Measurements from ENCODE around the gene GALC. TPM values are rescaled to one million over a fixed set of nuclear protein-coding genes. Genes with fewer than 3 reads are reported as not detected.

GALC gene
- polyA plus RNA-seq, 1 donor from 2014 or later: 42.6 TPM

DNA sequence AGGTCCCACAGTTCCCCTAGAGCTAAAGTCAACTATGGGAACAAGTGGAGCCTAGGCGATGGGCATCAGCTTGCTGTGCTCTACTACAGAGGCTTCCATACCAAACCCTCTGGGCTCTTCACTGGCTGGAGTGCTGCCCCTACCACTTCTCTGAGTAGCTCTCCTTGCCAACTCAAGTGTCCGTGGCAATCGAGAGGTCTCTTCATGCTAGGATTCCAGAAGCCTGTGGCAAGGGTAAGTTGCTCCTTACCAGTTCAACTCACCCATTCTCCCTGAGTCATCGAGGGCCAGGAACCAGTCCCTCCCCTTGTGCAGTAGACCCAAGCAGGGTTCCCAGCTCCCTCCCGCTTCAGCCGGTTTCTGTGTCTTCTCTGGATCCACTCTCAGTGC, 76.1 kb downstream of the GALC start:
- Histone ChIP-seq H3K9me3 (ENCODE audit: low read length) (no peaks in the 10 kb centered on the region), H3K27me3 (ENCODE audit: insufficient read depth, low read depth, low read length) (no peaks in the 10 kb centered on the region), H3K36me3 (ENCODE audit: insufficient read depth, low read length) (no peaks in the 10 kb centered on the region), H3K4me3 (ENCODE audit: low read length) (no peak overlapping the region), H3F3A (ENCODE audit: insufficient read depth, low read length, poor library complexity, severe bottlenecking) (no peaks in the 10 kb centered on the region), H2AFZ (ENCODE audit: low read depth, low read length) (no peak overlapping the region), H3K27ac (ENCODE audit: low read length) (no peak overlapping the region), H3K79me2 (replicated peaks; ENCODE audit: insufficient read depth, low read length) (no peaks in the 10 kb centered on the region), H3K4me2 (ENCODE audit: low read length) (no peak overlapping the region), H4K20me1 (ENCODE audit: insufficient read depth) (no peaks in the 10 kb centered on the region), H3K9ac (ENCODE audit: low read length) (no peak overlapping the region), H3K9me2 (ENCODE audit: insufficient read depth, low read length) (no peaks in the 10 kb centered on the region)
- TF ChIP-seq SMC3 (conservative IDR thresholded peaks at IDR 0.05; ENCODE audit: poor library complexity): no peak
- TF ChIP-seq POLR2AphosphoS5 (IDR thresholded peaks at IDR 0.05): no peak
- TF ChIP-seq TAF1 (IDR thresholded peaks at IDR 0.05; ENCODE audit: low read depth): no peak
- no peak for TF ChIP-seq MXI1 (conservative IDR thresholded peaks at IDR 0.05; ENCODE audit: poor library complexity, severe bottlenecking)
- no peak for TF ChIP-seq RAD21 (conservative IDR thresholded peaks at IDR 0.05)
- no peak for TF ChIP-seq EZH2 (IDR thresholded peaks at IDR 0.05; ENCODE audit: borderline replicate concordance, insufficient read depth, low read length, poor library complexity, severe bottlenecking)
- TF ChIP-seq EP300 (conservative IDR thresholded peaks at IDR 0.05; ENCODE audit: poor library complexity, severe bottlenecking): no peak
- TF ChIP-seq, protein P1, sequence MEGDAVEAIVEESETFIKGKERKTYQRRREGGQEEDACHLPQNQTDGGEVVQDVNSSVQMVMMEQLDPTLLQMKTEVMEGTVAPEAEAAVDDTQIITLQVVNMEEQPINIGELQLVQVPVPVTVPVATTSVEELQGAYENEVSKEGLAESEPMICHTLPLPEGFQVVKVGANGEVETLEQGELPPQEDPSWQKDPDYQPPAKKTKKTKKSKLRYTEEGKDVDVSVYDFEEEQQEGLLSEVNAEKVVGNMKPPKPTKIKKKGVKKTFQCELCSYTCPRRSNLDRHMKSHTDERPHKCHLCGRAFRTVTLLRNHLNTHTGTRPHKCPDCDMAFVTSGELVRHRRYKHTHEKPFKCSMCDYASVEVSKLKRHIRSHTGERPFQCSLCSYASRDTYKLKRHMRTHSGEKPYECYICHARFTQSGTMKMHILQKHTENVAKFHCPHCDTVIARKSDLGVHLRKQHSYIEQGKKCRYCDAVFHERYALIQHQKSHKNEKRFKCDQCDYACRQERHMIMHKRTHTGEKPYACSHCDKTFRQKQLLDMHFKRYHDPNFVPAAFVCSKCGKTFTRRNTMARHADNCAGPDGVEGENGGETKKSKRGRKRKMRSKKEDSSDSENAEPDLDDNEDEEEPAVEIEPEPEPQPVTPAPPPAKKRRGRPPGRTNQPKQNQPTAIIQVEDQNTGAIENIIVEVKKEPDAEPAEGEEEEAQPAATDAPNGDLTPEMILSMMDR (IDR thresholded peaks at IDR 0.05; ENCODE audit: poor library complexity, severe bottlenecking): no peak
- TF ChIP-seq, protein P2, sequence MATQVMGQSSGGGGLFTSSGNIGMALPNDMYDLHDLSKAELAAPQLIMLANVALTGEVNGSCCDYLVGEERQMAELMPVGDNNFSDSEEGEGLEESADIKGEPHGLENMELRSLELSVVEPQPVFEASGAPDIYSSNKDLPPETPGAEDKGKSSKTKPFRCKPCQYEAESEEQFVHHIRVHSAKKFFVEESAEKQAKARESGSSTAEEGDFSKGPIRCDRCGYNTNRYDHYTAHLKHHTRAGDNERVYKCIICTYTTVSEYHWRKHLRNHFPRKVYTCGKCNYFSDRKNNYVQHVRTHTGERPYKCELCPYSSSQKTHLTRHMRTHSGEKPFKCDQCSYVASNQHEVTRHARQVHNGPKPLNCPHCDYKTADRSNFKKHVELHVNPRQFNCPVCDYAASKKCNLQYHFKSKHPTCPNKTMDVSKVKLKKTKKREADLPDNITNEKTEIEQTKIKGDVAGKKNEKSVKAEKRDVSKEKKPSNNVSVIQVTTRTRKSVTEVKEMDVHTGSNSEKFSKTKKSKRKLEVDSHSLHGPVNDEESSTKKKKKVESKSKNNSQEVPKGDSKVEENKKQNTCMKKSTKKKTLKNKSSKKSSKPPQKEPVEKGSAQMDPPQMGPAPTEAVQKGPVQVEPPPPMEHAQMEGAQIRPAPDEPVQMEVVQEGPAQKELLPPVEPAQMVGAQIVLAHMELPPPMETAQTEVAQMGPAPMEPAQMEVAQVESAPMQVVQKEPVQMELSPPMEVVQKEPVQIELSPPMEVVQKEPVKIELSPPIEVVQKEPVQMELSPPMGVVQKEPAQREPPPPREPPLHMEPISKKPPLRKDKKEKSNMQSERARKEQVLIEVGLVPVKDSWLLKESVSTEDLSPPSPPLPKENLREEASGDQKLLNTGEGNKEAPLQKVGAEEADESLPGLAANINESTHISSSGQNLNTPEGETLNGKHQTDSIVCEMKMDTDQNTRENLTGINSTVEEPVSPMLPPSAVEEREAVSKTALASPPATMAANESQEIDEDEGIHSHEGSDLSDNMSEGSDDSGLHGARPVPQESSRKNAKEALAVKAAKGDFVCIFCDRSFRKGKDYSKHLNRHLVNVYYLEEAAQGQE (IDR thresholded peaks at IDR 0.05; ENCODE audit: borderline replicate concordance): no peak

DNA sequence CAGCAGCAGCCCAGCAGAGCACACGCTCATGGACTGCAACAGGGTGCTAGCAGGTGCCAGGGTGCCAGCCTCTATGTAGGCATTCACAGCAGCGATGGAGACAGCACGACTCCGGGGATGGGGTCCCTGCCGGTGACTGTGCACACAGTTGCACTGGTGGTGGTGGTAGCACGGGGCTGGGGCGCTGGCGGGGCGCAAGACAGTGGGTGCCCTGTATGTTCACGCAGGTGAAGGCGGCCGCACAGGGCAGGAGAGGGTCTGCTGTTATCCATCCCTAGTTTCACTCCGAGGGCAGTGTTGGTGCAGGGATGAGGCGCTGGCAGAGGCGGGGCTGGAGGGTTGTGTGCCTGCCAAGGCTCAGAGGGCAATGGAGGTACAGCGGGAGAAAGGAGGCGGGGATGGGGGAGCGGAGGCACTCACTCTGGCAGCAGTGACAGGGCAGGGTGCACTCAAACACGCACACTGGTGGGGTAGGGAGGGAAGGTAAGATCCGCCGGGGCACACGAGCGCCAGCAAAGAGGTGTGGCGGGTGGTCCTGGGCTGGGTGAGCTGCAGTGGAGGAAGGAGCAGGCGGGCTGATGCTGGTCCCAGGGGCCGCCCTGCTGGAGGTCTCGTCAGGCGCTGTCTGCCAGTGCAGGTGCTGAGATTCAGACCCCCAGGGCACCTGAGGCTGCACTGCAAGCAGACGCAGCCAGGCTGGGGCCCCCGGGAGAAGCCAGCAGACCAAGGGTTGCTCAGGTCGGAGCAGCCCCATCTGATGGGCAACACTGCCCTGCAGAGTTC, 76.7 kb downstream of the GALC start:
- TF ChIP-seq, protein P2 (IDR thresholded peaks at IDR 0.05; ENCODE audit: borderline replicate concordance): no peak
- no peak for TF ChIP-seq MXI1 (conservative IDR thresholded peaks at IDR 0.05; ENCODE audit: poor library complexity, severe bottlenecking)
- no peak for TF ChIP-seq TAF1 (IDR thresholded peaks at IDR 0.05; ENCODE audit: low read depth)
- TF ChIP-seq EZH2 (IDR thresholded peaks at IDR 0.05; ENCODE audit: borderline replicate concordance, insufficient read depth, low read length, poor library complexity, severe bottlenecking): no peak
- TF ChIP-seq, protein P1 (IDR thresholded peaks at IDR 0.05; ENCODE audit: poor library complexity, severe bottlenecking): no peak
- no peak for TF ChIP-seq EP300 (conservative IDR thresholded peaks at IDR 0.05; ENCODE audit: poor library complexity, severe bottlenecking)
- no peak for TF ChIP-seq RAD21 (conservative IDR thresholded peaks at IDR 0.05)
- no peak for TF ChIP-seq POLR2AphosphoS5 (IDR thresholded peaks at IDR 0.05)

More for the DNA sequence above, 76.7 kb downstream of the GALC start:
- no peaks in the 10 kb centered on the region for H3K9me2 ChIP-seq (ENCODE audit: insufficient read depth, low read length)
- H4K20me1 ChIP-seq (ENCODE audit: insufficient read depth): no peaks in the 10 kb centered on the region
- no peak overlapping the region for H2AFZ ChIP-seq (ENCODE audit: low read depth, low read length)
- no peaks in the 10 kb centered on the region for H3K9me3 ChIP-seq (ENCODE audit: low read length)
- H3K79me2 ChIP-seq (replicated peaks; ENCODE audit: insufficient read depth, low read length): no peaks in the 10 kb centered on the region
- no peaks in the 10 kb centered on the region for H3K36me3 ChIP-seq (ENCODE audit: insufficient read depth, low read length)
- H3K27ac ChIP-seq (ENCODE audit: low read length): no peak overlapping the region
- H3K4me3 ChIP-seq (ENCODE audit: low read length): no peak overlapping the region
- no peak overlapping the region for H3K4me2 ChIP-seq (ENCODE audit: low read length)
- H3F3A ChIP-seq (ENCODE audit: insufficient read depth, low read length, poor library complexity, severe bottlenecking): no peaks in the 10 kb centered on the region
- no peaks in the 10 kb centered on the region for H3K27me3 ChIP-seq (ENCODE audit: insufficient read depth, low read depth, low read length)
- no peak overlapping the region for H3K9ac ChIP-seq (ENCODE audit: low read length)
